Fibroblast of skin of right biceps (primary cell): Measurements from ENCODE around the gene ALPP.

Experiments
- DNase-seq: peaks from one replicate; pipeline ENCODE4 v3.0.0-alpha.2; 2013

ALPP gene

GRCh38 chr2:232431705-232432590 lies 53.4 kb downstream of the ALPP start:
- no peak for DNase-seq
